Activated T-cell treated with anti-CD3 and anti-CD28 coated beads, Interleukin-2, amount 50 U/mL, for 24 hours (primary cell): ENCODE data around the gene CLCNKB.
"Not testable (repeated sequence)": the region's sequence is repeated elsewhere in the genome, so short reads cannot be mapped to it uniquely, and the experiment has no call there.

Source experiments
- DNase-seq: peaks from one replicate; pipeline ENCODE4 v3.0.0-alpha.2; 2020
- H3K27ac Mint-ChIP-seq: 2 replicates; pipeline ENCODE4 v1.8.0; 2020; ENCODE audit warnings: mild to moderate bottlenecking, mixed read lengths
- H3K27me3 Mint-ChIP-seq: 2 replicates; pipeline ENCODE4 v1.8.0; 2020; ENCODE audit warnings: mixed read lengths
- H3K36me3 Mint-ChIP-seq: 2 replicates; pipeline ENCODE4 v1.8.0; 2020; ENCODE audit warnings: low read depth, mixed read lengths
- H3K4me1 Mint-ChIP-seq: 2 replicates; pipeline ENCODE4 v1.8.0; 2020; ENCODE audit warnings: low read depth, mixed read lengths
- H3K4me3 Mint-ChIP-seq: 2 replicates; pipeline ENCODE4 v1.8.0; 2020; ENCODE audit warnings: mild to moderate bottlenecking, moderate library complexity, mixed read lengths
- H3K9me3 Mint-ChIP-seq: 2 replicates; pipeline ENCODE4 v1.8.0; 2020; ENCODE audit warnings: mixed read lengths

Gene CLCNKB

DNA sequence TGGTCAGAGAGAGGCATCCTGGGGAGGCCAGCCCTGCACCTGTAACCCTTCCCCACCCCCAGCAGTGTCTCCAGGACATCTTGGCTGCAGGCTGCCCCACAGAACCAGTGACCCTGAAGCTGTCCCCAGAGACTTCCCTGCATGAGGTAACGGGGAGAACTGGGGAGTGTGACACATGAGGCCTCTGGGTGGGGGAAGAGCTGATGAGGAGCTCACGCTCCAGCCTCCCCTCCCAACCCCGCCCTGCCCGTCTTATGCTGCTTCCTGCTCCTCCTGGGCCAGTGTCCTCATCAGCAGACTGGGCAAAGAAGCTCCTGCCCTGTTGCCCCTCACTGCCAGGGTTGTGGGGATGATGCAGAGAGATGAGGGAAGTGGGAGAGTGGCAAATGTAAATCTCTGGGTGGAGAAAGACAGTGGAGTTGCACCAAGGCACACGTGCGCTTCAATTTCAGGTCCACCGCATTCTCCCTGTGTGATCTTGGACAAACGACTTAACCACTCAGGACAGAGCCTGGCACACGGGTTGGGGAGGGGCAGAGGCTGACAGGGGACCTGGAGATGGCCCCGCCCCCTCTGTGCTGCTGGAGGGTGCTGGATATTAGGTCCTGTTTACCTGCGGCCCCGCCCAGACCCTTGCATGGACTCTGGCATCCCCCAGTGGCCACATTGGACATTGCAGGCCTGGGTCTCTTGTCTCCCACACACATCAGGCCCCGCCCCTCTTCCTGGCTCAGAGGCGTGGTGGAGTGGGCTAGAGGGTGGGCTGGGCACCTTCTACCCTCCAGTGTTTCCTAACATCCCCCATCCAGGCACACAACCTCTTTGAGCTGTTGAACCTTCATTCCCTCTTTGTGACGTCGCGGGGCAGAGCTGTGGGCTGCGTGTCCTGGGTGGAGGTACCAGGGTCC, 12.3 kb downstream of the CLCNKB start:
- H3K4me1 Mint-ChIP-seq = peaks cover 6% of the 10 kb centered on the region
- H3K27ac Mint-ChIP-seq = no peak overlapping the region
- H3K36me3 Mint-ChIP-seq = no peaks in the 10 kb centered on the region
- H3K9me3 Mint-ChIP-seq = no peaks in the 10 kb centered on the region
- peak; percentile 90 for DNase-seq
- no peak overlapping the region for H3K4me3 Mint-ChIP-seq
- peaks cover 4% of the 10 kb centered on the region for H3K27me3 Mint-ChIP-seq

DNA sequence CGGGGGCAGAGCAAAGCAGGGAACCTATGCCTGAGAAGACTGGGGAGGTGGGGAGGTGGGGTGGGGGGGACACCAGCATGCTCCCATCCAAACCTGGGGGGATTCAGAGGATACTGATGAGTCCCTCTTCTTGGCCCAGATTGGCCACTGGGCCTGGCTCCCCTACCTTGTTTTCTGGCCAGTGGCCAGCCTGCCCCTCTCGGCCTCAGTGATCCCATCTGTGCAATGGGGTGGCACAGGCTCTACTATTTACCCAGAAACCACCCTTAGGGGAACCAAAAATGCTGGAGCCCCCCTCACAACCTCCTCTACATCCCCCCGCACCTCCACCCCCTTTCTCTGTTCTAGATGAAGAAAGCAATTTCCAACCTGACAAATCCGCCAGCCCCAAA, 12.9 kb downstream of the CLCNKB start:
- H3K4me1 Mint-ChIP-seq, DNase-seq, H3K9me3 Mint-ChIP-seq, H3K4me3 Mint-ChIP-seq, H3K27me3 Mint-ChIP-seq, H3K27ac Mint-ChIP-seq, H3K36me3 Mint-ChIP-seq: not testable (repeated sequence)

DNA sequence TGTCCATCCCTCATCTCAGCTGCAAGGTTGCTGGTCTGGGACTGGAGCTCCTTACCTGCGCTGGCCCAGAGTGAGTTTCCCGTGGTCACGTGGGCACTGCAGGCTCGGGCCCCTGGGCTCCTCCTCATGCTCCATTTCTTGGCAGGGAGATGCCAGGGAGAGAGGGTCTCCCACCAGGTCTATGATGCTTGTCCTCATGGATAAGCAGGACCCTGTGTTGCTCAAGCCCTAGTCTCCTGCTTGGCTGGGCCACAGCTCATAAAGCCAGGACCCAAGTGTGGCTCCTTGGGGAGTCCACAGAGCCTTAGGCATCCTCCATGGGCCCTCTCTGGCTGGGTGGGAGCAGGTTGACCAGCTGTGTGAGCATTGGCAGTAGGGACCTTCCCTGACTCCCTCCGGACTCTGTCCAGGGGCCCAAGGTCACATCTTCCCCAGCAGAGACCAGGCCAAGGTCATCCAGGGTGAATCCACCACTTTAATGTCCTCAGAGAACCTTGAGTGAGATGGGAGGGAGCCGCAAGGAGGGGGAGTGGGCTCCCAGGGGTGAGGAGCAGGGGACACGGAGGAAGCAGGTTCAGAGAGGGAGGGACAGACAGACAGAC, 13.8 kb downstream of the CLCNKB start:
- H3K27ac Mint-ChIP-seq, H3K9me3 Mint-ChIP-seq, H3K4me3 Mint-ChIP-seq, H3K4me1 Mint-ChIP-seq, H3K36me3 Mint-ChIP-seq, H3K27me3 Mint-ChIP-seq, DNase-seq: not testable (repeated sequence)

DNA sequence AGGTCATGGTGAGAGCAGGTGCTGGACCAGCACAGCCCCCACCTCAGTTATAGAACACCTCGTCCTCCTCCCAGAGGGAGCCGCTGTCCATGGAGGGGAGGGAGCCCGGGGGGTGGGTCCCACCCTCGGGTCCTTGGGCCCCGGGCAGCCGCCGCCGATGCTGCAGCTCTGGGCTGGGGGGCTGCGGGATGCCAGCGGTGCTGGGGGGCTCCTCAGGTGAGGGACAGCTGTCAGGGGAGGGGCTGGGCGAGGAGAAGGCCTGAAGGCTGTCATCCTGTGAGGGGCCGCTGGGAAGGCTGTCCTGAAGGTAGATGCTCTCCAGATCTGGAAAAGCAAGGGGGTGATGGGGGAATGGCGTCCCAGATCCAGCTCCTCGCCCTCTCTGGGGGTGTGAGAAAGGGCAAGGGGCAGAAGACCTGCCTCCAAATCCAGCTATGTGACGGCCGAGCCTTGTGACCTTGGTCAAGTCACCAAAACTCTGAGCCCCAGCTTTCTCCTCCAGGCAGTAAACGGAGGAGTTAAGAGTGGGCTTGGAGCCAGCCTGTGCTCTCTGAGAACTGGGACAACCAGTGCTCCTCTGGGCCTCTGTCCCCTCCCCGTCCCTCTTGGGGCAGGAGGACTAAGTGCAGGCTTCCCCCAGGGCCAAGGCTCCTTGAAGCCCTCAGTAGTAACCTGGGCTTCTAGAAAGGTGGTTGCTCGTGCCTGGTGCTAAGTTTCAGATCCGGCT, 15.0 kb downstream of the CLCNKB start:
- H3K9me3 Mint-ChIP-seq, H3K27ac Mint-ChIP-seq, H3K4me1 Mint-ChIP-seq, H3K4me3 Mint-ChIP-seq, H3K27me3 Mint-ChIP-seq, DNase-seq, H3K36me3 Mint-ChIP-seq: not testable (repeated sequence)

DNA sequence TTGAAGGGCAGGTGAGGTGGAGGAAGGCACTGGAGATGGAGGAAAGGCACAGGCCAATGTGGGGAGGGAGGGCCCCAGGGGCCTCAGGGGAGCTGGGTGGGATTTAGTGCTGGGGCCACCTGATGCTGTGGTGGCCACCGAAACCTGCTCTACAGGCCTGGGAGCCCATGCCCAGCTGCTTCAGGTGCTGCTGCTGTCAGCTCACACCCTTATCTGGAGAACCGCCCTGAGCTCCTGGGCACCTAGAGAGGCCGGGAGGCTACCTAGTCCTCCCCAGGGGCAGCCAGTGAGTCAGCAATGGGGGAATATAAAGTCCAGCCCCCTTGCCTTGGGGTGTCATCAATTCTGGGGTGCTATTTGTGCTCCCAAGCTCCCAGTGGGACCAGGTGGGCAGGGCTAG, 17.7 kb downstream of the CLCNKB start:
- Mint-ChIP-seq H3K9me3 (no peaks in the 10 kb centered on the region), H3K27me3 (peaks cover 5% of the 10 kb centered on the region), H3K4me3 (no peak overlapping the region), H3K27ac (no peak overlapping the region), H3K36me3 (no peaks in the 10 kb centered on the region), H3K4me1 (peaks cover 9% of the 10 kb centered on the region)
- DNase-seq = no peak

DNA sequence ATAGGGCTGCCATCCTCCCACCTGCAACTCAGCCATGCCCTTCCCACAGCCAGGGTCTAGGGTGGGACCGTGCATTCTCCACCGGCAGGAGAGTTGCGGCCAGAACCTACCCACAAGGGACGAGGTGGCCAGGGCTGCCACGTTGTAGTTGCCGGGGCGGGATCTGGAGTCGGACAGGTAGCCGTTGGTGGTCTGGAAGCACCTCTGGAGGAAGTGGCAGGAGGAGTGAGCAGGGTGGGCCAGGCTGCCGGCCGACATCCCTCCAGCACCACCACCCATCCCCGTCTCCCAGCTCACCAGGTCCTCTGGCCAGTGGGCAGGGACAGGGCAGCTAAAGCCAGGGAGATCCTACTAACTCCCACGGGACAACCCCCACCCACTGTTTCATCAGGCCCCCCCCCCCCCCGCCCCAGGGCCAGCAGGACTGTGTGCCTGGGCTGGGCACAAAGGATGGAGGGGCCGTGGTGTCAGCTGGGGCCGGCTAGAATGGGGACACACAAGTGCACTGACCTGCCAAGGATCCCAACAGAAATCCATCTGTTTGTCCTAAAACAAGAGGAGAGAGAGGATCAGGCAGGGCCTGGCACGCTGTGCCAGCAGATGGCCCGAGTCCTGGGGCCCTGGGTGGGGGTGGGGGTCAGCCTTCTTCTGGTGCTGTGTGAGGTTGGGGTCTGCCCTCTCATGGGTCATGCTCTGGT, 18.6 kb downstream of the CLCNKB start:
- H3K27ac Mint-ChIP-seq, DNase-seq, H3K36me3 Mint-ChIP-seq, H3K9me3 Mint-ChIP-seq, H3K4me1 Mint-ChIP-seq, H3K27me3 Mint-ChIP-seq, H3K4me3 Mint-ChIP-seq: not testable (repeated sequence)

DNA sequence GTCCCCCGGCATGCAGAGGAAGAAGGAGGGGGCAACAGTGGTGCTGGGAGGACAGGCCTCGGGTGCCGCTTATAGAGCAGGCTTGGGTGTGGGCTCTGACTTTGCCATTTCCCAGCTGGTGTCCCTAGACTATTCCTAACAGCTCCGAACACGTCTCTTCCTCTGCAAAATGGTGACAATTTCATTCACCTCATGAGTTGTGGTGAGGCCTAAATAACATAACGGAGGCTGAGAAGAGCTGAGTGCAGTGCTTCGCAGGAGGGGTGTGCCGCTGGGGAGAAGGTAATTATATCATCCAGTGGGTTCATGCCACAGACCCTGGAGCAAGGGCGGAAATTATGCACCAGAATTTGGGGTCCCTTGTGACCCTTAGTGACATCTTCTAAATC, 19.1 kb downstream of the CLCNKB start:
- not testable (repeated sequence) for H3K27me3 Mint-ChIP-seq, H3K4me3 Mint-ChIP-seq, H3K9me3 Mint-ChIP-seq, H3K4me1 Mint-ChIP-seq, H3K36me3 Mint-ChIP-seq, H3K27ac Mint-ChIP-seq, DNase-seq

DNA sequence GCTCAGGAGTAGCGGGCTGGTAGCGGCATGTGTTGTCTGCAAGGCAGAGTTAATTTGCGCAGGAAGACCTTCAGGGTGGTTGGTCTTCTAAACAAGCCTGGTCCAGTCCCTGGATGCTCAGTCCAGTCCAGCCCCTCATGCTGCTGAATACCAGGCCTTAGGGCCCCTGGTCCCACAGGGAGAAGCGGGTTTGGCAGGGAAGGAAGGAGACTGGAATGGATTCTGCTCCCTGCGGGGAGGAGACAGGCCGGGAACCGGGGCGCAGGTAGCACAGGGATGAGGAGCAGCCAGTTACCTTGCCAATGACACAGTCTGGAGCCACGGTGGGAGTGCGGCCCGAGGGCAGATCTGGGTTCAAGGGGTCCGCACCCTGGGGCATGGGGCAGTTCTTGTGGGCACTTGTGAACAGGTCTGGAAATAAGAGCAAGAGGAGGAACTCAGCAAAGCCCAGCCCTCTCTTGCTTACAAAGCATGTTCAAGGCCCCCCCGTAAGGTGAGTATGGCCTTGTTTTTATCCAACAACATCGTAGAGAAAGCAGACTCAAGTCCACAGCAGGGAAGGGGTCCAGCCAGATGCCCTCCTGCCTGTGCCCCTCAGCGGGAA, 19.7 kb downstream of the CLCNKB start:
- Mint-ChIP-seq H3K9me3 (no peaks in the 10 kb centered on the region), H3K4me1 (peaks cover 9% of the 10 kb centered on the region), H3K36me3 (no peaks in the 10 kb centered on the region), H3K27me3 (peaks cover 5% of the 10 kb centered on the region), H3K27ac (no peak overlapping the region), H3K4me3 (no peak overlapping the region)
- DNase-seq = no peak

DNA sequence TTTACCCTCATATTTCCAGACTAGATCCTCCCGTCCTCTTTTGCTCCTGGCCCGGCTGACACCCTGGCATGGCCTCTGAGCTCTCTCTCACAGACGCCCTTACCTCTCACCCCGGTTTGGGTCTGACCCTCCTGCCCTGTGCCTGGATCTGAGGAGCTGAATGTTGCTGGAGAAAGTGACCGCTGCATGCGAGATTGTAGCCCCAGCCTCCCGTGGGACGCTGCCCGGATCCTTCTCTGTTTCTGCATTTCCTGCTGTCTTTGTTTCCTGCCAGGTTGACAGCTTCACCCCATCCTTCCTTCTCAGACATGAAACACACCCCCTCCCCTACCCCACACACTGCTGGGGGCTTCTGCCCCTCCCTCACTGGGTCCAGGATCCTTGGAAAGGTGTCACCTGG, 20.3 kb downstream of the CLCNKB start:
- Mint-ChIP-seq H3K36me3 (no peaks in the 10 kb centered on the region), H3K27me3 (peaks cover 5% of the 10 kb centered on the region), H3K9me3 (no peaks in the 10 kb centered on the region), H3K27ac (no peak overlapping the region), H3K4me3 (no peak overlapping the region), H3K4me1 (peaks cover 9% of the 10 kb centered on the region)
- DNase-seq = no peak

DNA sequence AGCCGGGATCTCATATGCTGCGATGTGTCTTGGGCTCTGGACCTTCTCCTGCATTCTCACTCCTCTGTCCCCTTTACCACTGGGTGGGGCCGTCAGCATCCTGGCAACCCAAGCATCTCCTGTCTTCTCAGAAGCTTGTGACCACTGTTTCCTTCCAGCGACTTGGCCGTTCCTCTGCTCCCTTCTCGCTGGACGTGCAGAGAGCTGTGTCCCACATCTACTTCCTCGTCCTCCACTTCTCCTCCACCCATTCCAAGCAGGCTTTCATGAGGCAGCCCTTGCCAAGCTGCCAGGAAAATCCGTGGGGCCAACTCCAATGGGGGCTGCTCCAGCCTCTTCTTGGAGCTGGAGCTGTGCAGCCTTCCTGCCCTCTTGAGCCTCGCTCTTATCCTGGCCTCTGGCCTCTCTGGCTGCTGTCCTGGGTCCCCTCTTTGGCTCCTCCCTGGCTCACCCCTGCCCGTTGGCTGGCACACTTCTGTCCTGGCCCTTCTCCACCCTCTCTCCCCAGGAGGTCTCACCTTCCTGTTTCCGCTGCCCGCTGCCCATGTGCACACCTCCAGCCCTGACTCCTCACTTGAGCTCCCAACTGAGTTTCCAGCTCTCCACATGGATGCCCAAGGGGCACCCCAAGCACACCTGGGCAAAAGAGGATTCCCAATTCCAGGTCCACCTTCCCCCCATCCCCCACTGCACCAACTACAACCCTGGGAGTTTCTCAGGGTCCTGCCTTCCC, 21.1 kb downstream of the CLCNKB start:
- no peak overlapping the region for H3K27ac Mint-ChIP-seq
- no peak overlapping the region for H3K4me3 Mint-ChIP-seq
- DNase-seq = no peak
- H3K4me1 Mint-ChIP-seq = peaks cover 9% of the 10 kb centered on the region
- H3K36me3 Mint-ChIP-seq = no peaks in the 10 kb centered on the region
- peaks cover 5% of the 10 kb centered on the region for H3K27me3 Mint-ChIP-seq
- no peaks in the 10 kb centered on the region for H3K9me3 Mint-ChIP-seq

DNA sequence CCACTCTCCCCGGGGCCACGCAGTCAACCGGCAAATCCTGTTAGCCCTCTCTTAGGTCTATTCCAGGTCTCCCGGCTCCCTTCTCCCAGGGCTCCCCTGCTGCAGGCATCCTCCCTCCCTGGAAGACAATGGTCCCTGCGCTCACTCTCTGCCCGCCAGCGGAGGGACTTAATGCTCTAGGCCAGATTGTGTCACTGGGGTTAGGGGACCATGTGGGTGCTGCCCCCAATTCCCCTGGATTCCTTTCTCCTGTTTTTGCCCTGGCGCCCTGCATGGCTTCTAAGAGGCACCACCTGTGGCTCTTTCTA, 21.6 kb downstream of the CLCNKB start:
- H3K9me3 Mint-ChIP-seq = no peaks in the 10 kb centered on the region
- no peaks in the 10 kb centered on the region for H3K36me3 Mint-ChIP-seq
- peaks cover 13% of the 10 kb centered on the region for H3K4me1 Mint-ChIP-seq
- H3K4me3 Mint-ChIP-seq = no peak overlapping the region
- H3K27me3 Mint-ChIP-seq = peaks cover 5% of the 10 kb centered on the region
- H3K27ac Mint-ChIP-seq = no peak overlapping the region
- no peak for DNase-seq

DNA sequence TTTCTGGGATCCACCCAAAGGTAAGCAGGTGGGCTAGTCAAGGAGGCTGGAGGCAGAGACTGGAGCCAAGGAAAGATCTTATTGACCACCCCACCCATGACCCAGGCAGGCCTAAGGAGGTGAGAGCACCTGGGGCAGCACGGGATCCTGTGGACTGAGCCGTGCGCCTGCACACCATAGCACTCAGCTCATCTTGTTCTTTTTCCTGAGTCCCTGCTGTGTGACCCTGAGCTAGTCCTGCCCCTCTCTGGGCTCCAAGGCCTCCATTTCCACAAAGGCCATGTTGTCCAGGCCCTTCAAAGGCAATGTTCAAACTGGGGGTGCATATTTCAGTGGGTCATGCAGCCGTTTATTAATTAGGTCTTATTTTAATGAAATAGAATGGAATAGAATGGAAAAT, 22.7 kb downstream of the CLCNKB start:
- Mint-ChIP-seq H3K36me3 (no peaks in the 10 kb centered on the region), H3K27ac (no peak overlapping the region), H3K4me1 (peaks cover 15% of the 10 kb centered on the region), H3K27me3 (peaks cover 5% of the 10 kb centered on the region), H3K9me3 (no peaks in the 10 kb centered on the region), H3K4me3 (no peak overlapping the region)
- no peak for DNase-seq

DNA sequence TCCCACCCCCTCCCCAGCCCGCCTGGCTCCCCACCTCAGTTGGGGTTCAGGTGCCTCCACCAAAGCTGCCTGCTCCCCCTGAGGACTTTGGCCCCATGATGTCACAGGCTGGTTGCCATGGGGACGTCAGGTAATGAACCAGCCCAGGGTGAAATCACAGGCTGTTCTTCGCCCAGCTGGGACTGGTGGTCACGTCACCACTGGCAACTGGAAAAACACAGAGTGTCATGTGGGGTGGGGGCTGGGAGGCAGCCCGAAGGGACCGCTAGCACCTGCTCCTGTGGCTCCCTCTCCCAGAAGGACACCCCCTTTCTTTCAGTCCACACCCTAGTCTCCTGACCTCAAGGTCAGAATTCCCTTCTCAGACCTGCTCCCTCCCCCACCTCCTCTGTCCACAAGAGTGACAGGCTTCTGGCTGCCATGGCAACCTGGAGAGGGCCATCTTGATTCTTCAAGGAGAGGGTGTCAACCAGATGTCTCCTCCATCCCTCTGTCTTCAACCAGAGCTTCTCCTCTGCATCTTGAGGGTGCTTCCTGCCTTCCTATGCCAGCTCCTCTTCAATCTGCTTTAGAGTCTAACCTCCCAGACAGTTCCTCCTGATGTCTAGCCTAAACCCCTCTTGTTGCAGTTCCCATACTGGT, 23.7 kb downstream of the CLCNKB start:
- Mint-ChIP-seq H3K27me3 (peaks cover 9% of the 10 kb centered on the region), H3K4me1 (peaks cover 15% of the 10 kb centered on the region), H3K36me3 (no peaks in the 10 kb centered on the region), H3K9me3 (no peaks in the 10 kb centered on the region), H3K4me3 (no peak overlapping the region), H3K27ac (no peak overlapping the region)
- DNase-seq = no peak
